PC-3 (cell line): ENCODE results near the gene ABHD16A.

Source experiments
- EZH2 ChIP-seq: fragments of 300-600 bp; sonication (generic); IDR thresholded peaks from one replicate; pipeline ENCODE4 v1.6.1; 2017; ENCODE audit warnings: antibody characterized with exemption, mild to moderate bottlenecking, low read length; ENCODE audit not compliant: unreplicated experiment
- TF ChIP-seq, protein P1 (sequence below): fragments of 300-600 bp; sonication (generic); conservative IDR thresholded peaks from 2 replicates; pipeline ENCODE4 v1.5.1; 2017; ENCODE audit warnings: antibody characterized with exemption, low read depth, mild to moderate bottlenecking, low read length

DNA sequence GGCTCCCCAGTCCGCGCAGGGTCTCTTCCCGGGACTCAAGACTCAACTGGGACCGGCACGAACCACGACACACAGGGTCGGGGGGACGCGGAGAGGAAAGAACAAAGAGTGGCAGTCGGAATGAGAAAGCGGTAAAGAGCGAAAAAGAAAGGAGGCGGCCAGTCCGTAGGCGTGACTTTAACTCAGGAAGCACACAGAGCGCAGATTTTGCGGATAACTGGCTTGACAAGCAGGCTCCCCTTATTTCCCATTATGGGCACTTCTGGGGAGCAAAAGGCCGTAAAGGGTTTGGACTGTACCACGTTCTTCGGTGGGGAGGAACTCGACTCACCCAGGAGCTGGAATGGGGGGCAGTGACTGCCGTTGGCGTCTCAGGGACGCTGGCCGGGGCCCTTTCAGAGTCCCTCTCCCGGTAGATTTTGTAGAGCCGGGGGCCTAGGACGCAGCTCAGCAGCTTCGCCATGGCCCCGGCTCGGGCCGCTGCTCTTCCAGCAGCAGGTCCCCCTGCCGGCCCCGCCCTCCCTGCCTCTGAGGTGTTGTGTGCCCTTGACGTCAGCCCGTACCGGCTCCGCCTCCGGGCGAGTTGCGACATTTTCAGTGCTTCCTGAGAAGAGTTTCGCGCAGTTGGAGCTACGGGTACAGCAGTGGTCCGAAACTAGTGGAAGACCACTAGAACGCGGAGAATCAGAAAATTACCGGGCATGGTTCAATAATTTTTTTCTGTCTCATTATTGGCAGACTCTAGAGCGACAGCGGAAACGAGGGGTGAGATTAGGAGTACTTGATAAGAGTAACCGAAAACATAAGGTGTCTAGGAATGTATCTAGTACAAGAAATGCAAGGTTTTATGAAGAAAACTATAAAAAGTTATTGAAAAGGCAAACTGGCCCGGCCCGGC is at the start of gene ABHD16A:
- TF ChIP-seq, protein P1, sequence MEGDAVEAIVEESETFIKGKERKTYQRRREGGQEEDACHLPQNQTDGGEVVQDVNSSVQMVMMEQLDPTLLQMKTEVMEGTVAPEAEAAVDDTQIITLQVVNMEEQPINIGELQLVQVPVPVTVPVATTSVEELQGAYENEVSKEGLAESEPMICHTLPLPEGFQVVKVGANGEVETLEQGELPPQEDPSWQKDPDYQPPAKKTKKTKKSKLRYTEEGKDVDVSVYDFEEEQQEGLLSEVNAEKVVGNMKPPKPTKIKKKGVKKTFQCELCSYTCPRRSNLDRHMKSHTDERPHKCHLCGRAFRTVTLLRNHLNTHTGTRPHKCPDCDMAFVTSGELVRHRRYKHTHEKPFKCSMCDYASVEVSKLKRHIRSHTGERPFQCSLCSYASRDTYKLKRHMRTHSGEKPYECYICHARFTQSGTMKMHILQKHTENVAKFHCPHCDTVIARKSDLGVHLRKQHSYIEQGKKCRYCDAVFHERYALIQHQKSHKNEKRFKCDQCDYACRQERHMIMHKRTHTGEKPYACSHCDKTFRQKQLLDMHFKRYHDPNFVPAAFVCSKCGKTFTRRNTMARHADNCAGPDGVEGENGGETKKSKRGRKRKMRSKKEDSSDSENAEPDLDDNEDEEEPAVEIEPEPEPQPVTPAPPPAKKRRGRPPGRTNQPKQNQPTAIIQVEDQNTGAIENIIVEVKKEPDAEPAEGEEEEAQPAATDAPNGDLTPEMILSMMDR: no peak
- no peak for TF ChIP-seq EZH2
